SK-N-SH (cell line): ENCODE results near the gene EEF1B2. TPM values are rescaled to one million over a fixed set of nuclear protein-coding genes. Genes with fewer than 3 reads are reported as not detected.

Experiments used
- CTCF ChIA-PET: fragments of 300-600, 350-600 bp; formaldehyde crosslinking; extraction: SDS; loops from one replicate; lab custom pipeline; 2021; lab: Yijun Ruan, JAX
- POLR2A ChIA-PET: fragments of 350-600 bp; sonication (Branson Sonifier 250); formaldehyde crosslinking; extraction: SDS; loops from one replicate; lab custom pipeline; 2020; ENCODE audit warnings: antibody characterized with exemption, inconsistent platforms; lab: Yijun Ruan, JAX
- DNase-seq: peaks from one replicate; pipeline ENCODE4 v3.0.0; 2012
- H2AFZ ChIP-seq: fragments of 200-600 bp; sonication (generic); 2 replicates; pipeline ENCODE4 v1.8.1; 2016; ENCODE audit warnings: antibody characterized with exemption, mild to moderate bottlenecking, low read depth
- H3F3A ChIP-seq: fragments of 200-600 bp; sonication (generic); replicated peaks from 2 replicates; pipeline ENCODE3; 2016; ENCODE audit warnings: antibody characterized with exemption, mild to moderate bottlenecking; ENCODE audit not compliant: insufficient read depth
- H3K27ac ChIP-seq, 2 experiments: fragments of 200-500 bp in 1 of 2; fragments of 200-600 bp in 1 of 2; sonication (Bioruptor generic) in 1 of 2; sonication (generic), shearing (Covaris generic) in 1 of 2; 2 replicates each; pipeline versions ENCODE4 v1.5.1 to v1.6.1; 2014 to 2016; ENCODE audit warnings: low read depth in 2 of 2, inconsistent platforms in 1 of 2, low read length in 1 of 2, mild to moderate bottlenecking in 1 of 2, mixed read lengths in 1 of 2
- H3K27me3 ChIP-seq: fragments of 200-600 bp; sonication (generic), shearing (Covaris generic); 2 replicates; pipeline ENCODE4 v1.6.1; 2016; ENCODE audit warnings: mixed run types; ENCODE audit not compliant: insufficient read depth
- H3K36me3 ChIP-seq, 2 experiments: fragments of 200-500 bp in 1 of 2; fragments of 200-600 bp in 1 of 2; sonication (Bioruptor generic) in 1 of 2; sonication (generic) in 1 of 2; replicated peaks in 1 of 2; 2 replicates each; pipeline versions ENCODE3 to v1.5.1; 2014 to 2016; ENCODE audit warnings: low read length in 1 of 2, mild to moderate bottlenecking in 1 of 2; ENCODE audit not compliant: insufficient read depth in 2 of 2, control insufficient read depth in 1 of 2
- H3K4me1 ChIP-seq, 2 experiments: fragments of 200-500 bp in 1 of 2; fragments of 200-600 bp in 1 of 2; sonication (Bioruptor generic) in 1 of 2; sonication (generic), shearing (Covaris generic) in 1 of 2; 2 replicates each; pipeline versions ENCODE4 v1.5.1 to v1.6.1; 2014 to 2016; ENCODE audit warnings: low read depth in 1 of 2, low read length in 1 of 2, mixed run types in 1 of 2; ENCODE audit not compliant: insufficient read depth in 2 of 2, control insufficient read depth in 1 of 2
- H3K4me2 ChIP-seq: fragments of 200-600 bp; sonication (generic), shearing (Covaris generic); 2 replicates; pipeline ENCODE4 v1.6.1; 2017; ENCODE audit warnings: mixed run types
- H3K4me3 ChIP-seq, 2 experiments: fragments of 200-500 bp in 1 of 2; fragments of 200-600 bp in 1 of 2; sonication (Bioruptor generic) in 1 of 2; sonication (generic), shearing (Covaris generic) in 1 of 2; 2 replicates each; pipeline versions ENCODE4 v1.5.1 to v1.8.1; 2014 to 2016; ENCODE audit warnings: low read depth in 2 of 2, inconsistent platforms in 1 of 2, low read length in 1 of 2, mild to moderate bottlenecking in 1 of 2, mixed read lengths in 1 of 2, moderate library complexity in 1 of 2
- H3K79me2 ChIP-seq: fragments of 200-600 bp; sonication (generic); 2 replicates; pipeline ENCODE4 v1.8.1; 2017; ENCODE audit warnings: mild to moderate bottlenecking; ENCODE audit not compliant: insufficient read depth
- H3K9ac ChIP-seq: fragments of 200-600 bp; sonication (generic); 2 replicates; pipeline ENCODE4 v1.6.1; 2017; ENCODE audit warnings: mixed run types
- H3K9me2 ChIP-seq: fragments of 200-600 bp; sonication (generic); 2 replicates; pipeline ENCODE4 v1.6.1; 2017; ENCODE audit warnings: mixed run types
- H3K9me3 ChIP-seq: fragments of 200-600 bp; sonication (generic); 2 replicates; pipeline ENCODE4 v1.6.1; 2017; ENCODE audit warnings: mixed run types, mild to moderate bottlenecking, moderate library complexity
- H4K20me1 ChIP-seq: fragments of 200-600 bp; sonication (generic); 2 replicates; pipeline ENCODE4 v1.6.1; 2017; ENCODE audit warnings: mild to moderate bottlenecking, mixed run types; ENCODE audit not compliant: insufficient read depth
- ELF1 ChIP-seq: IDR thresholded peaks from 2 replicates; pipeline ENCODE4 v1.4.0; 2012
- EZH2phosphoT487 ChIP-seq: fragments of 200-600 bp; sonication (generic); IDR thresholded peaks from 2 replicates; pipeline ENCODE4 v1.6.1; 2017; ENCODE audit warnings: low read depth, mixed run types, mild to moderate bottlenecking, antibody characterized with exemption, moderate library complexity, borderline replicate concordance
- FOXJ3 ChIP-seq: sonication (generic); formaldehyde crosslinking; IDR thresholded peaks from 2 replicates; pipeline ENCODE4 v1.5.1; 2020; ENCODE audit warnings: mild to moderate bottlenecking, missing genetic modification reagents
- GATA2 ChIP-seq: sonication (generic); formaldehyde crosslinking; IDR thresholded peaks from 2 replicates; pipeline ENCODE4 v1.5.0; 2020; ENCODE audit warnings: mild to moderate bottlenecking, missing genetic modification reagents
- MXI1 ChIP-seq: IDR thresholded peaks from 2 replicates; pipeline ENCODE4 v1.6.1; 2012; ENCODE audit warnings: mild to moderate bottlenecking, low read depth, low read length, improper control_type of control experiment
- NFIC ChIP-seq: IDR thresholded peaks from 2 replicates; pipeline ENCODE4 v1.4.0; 2012; ENCODE audit warnings: borderline replicate concordance
- PBX3 ChIP-seq: IDR thresholded peaks from 2 replicates; pipeline ENCODE4; 2012
- POLR2AphosphoS5 ChIP-seq: IDR thresholded peaks from 2 replicates; pipeline ENCODE4 v1.6.1; 2012; ENCODE audit warnings: low read depth, low read length
- RFX5 ChIP-seq: IDR thresholded peaks from 2 replicates; pipeline ENCODE4 v1.6.1; 2012; ENCODE audit warnings: mild to moderate bottlenecking, improper control_type of control experiment, low read length
- SMC3 ChIP-seq: IDR thresholded peaks from 2 replicates; pipeline ENCODE4 v1.6.1; 2012; ENCODE audit warnings: low read depth, low read length, improper control_type of control experiment
- TAF1 ChIP-seq: IDR thresholded peaks from 2 replicates; pipeline ENCODE4 v1.6.1; 2012; ENCODE audit warnings: low read depth, mild to moderate bottlenecking, low read length, moderate library complexity, borderline replicate concordance
- TCF12 ChIP-seq: IDR thresholded peaks from 2 replicates; pipeline ENCODE4 v1.4.0; 2012
- TEAD4 ChIP-seq: IDR thresholded peaks from 2 replicates; pipeline ENCODE4 v1.4.0; 2012; ENCODE audit warnings: mild to moderate bottlenecking, borderline replicate concordance; ENCODE audit not compliant: insufficient read depth
- USF2 ChIP-seq: fragments of 150-350 bp; IDR thresholded peaks from 2 replicates; pipeline ENCODE4 v1.6.1; 2017; ENCODE audit warnings: antibody characterized with exemption, low read length, low read depth, borderline replicate concordance
- YY1 ChIP-seq: IDR thresholded peaks from 2 replicates; pipeline ENCODE4 v1.4.0; 2012; ENCODE audit warnings: low read depth, mild to moderate bottlenecking
- WGBS: methylation state at CpG from one replicate; pipeline ENCODE4 v1.1.6; 2017; ENCODE audit warnings: low lambda C conversion rate; 5-methylcytosine and 5-hydroxymethylcytosine counted together
- polyA plus RNA-seq, 3 experiments: library from polyadenylated mRNA; depleted of rRNA; stranded (reverse); fragments of >200 nt; gene quantifications; 2 replicates each; pipeline ENCODE4 v1.2.3, GENCODE V29; 2012
- TF ChIP-seq, protein P1 (sequence below): IDR thresholded peaks from 2 replicates; pipeline ENCODE4 v1.4.0; 2012; ENCODE audit warnings: low read depth
- TF ChIP-seq, protein P2 (sequence below): fragments of 200-600 bp; sonication (generic); IDR thresholded peaks from 2 replicates; pipeline ENCODE4 v1.6.1; 2017; ENCODE audit warnings: antibody characterized with exemption, mild to moderate bottlenecking, moderate library complexity
- TF ChIP-seq, protein P3 (sequence below): IDR thresholded peaks from 2 replicates; pipeline ENCODE4 v1.4.0; 2012; ENCODE audit warnings: low read depth, borderline replicate concordance
- TF ChIP-seq, protein P4 (sequence below): fragments of 150-350 bp; IDR thresholded peaks from 2 replicates; pipeline ENCODE4 v1.6.1; 2016; ENCODE audit warnings: mild to moderate bottlenecking, low read depth, low read length
- TF ChIP-seq, protein P5 (sequence below): IDR thresholded peaks from 2 replicates; pipeline ENCODE4 v1.4.0; 2012; ENCODE audit warnings: low read depth, borderline replicate concordance

EEF1B2 gene
- polyA plus RNA-seq, 1 of the 3 experiments (the other 2 are of a cell fraction), result 815 TPM

- ChIA-PET POLR2A (no interaction called here), CTCF (interaction anchor here (1.1 kb wide), 1 partner anchor 587 kb away, joined by 3 read pairs; no protein-coding TSS in a partner anchor)
- no peaks in the 10 kb centered on the region for H3K4me1 ChIP-seq
- H3K36me3 ChIP-seq, result no peaks in the 10 kb centered on the region
- TF ChIP-seq NFIC (no peak), MXI1 (no peak)
- no peaks in the 10 kb centered on the region for H3K79me2 ChIP-seq
- H4K20me1 ChIP-seq, result no peaks in the 10 kb centered on the region
- DNase-seq, result no peak
- no peak overlapping the region for H3K4me3 ChIP-seq
- H3K27ac ChIP-seq, result no peak overlapping the region
- no peak overlapping the region for H2AFZ ChIP-seq
- WGBS, result 65% methylated on average over 5 of the region's 5 CpGs
- no peaks in the 10 kb centered on the region for H3K9me2 ChIP-seq
- H3F3A ChIP-seq, result no peaks in the 10 kb centered on the region
- H3K27me3 ChIP-seq, result no peaks in the 10 kb centered on the region
- no peaks in the 10 kb centered on the region for H3K9me3 ChIP-seq
- H3K9ac ChIP-seq, result no peak overlapping the region
- H3K4me2 ChIP-seq, result no peak overlapping the region
These were observed 31.0 kb downstream of the EEF1B2 start for GRCh38 chr2:206190689-206191088.

- ChIA-PET POLR2A (interaction anchor here (0.6 kb wide), 1 partner anchor 11 kb away, joined by 3 read pairs; no protein-coding TSS in a partner anchor), CTCF (no interaction called here)
- H3K9me3 ChIP-seq, result no peaks in the 10 kb centered on the region
- H3K27ac ChIP-seq, result no peak overlapping the region
- no peaks in the 10 kb centered on the region for H3K27me3 ChIP-seq
- H4K20me1 ChIP-seq, result no peaks in the 10 kb centered on the region
- H3K36me3 ChIP-seq, result no peaks in the 10 kb centered on the region
- H2AFZ ChIP-seq, result no peak overlapping the region
- H3F3A ChIP-seq, result no peaks in the 10 kb centered on the region
- H3K79me2 ChIP-seq, result no peaks in the 10 kb centered on the region
- no peak for DNase-seq
- no peaks in the 10 kb centered on the region for H3K9me2 ChIP-seq
- H3K4me1 ChIP-seq, result no peaks in the 10 kb centered on the region
- 83% methylated on average over 3 of the region's 3 CpGs for WGBS
- H3K9ac ChIP-seq, result no peak overlapping the region
- TF ChIP-seq YY1, result no peak
- TF ChIP-seq ELF1, result no peak
- no peak for TF ChIP-seq USF2
- TF ChIP-seq TCF12, result no peak
- TF ChIP-seq EZH2phosphoT487, result no peak
- no peak for TF ChIP-seq FOXJ3 (CRISPR knock-in tag)
- TF ChIP-seq, protein P1, sequence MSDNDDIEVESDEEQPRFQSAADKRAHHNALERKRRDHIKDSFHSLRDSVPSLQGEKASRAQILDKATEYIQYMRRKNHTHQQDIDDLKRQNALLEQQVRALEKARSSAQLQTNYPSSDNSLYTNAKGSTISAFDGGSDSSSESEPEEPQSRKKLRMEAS, result no peak
- TF ChIP-seq POLR2AphosphoS5, result no peak
- no peak for TF ChIP-seq RFX5
- TF ChIP-seq, protein P2, sequence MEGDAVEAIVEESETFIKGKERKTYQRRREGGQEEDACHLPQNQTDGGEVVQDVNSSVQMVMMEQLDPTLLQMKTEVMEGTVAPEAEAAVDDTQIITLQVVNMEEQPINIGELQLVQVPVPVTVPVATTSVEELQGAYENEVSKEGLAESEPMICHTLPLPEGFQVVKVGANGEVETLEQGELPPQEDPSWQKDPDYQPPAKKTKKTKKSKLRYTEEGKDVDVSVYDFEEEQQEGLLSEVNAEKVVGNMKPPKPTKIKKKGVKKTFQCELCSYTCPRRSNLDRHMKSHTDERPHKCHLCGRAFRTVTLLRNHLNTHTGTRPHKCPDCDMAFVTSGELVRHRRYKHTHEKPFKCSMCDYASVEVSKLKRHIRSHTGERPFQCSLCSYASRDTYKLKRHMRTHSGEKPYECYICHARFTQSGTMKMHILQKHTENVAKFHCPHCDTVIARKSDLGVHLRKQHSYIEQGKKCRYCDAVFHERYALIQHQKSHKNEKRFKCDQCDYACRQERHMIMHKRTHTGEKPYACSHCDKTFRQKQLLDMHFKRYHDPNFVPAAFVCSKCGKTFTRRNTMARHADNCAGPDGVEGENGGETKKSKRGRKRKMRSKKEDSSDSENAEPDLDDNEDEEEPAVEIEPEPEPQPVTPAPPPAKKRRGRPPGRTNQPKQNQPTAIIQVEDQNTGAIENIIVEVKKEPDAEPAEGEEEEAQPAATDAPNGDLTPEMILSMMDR, result no peak
- TF ChIP-seq, protein P3, sequence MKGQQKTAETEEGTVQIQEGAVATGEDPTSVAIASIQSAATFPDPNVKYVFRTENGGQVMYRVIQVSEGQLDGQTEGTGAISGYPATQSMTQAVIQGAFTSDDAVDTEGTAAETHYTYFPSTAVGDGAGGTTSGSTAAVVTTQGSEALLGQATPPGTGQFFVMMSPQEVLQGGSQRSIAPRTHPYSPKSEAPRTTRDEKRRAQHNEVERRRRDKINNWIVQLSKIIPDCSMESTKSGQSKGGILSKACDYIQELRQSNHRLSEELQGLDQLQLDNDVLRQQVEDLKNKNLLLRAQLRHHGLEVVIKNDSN, result no peak
- TF ChIP-seq TEAD4, result no peak
- TF ChIP-seq, protein P4, sequence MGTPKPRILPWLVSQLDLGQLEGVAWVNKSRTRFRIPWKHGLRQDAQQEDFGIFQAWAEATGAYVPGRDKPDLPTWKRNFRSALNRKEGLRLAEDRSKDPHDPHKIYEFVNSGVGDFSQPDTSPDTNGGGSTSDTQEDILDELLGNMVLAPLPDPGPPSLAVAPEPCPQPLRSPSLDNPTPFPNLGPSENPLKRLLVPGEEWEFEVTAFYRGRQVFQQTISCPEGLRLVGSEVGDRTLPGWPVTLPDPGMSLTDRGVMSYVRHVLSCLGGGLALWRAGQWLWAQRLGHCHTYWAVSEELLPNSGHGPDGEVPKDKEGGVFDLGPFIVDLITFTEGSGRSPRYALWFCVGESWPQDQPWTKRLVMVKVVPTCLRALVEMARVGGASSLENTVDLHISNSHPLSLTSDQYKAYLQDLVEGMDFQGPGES, result no peak
- TF ChIP-seq TAF1, result no peak
- TF ChIP-seq GATA2 (CRISPR knock-in tag), result no peak
- no peak for TF ChIP-seq PBX3
- TF ChIP-seq SMC3, result no peak
- TF ChIP-seq, protein P5, sequence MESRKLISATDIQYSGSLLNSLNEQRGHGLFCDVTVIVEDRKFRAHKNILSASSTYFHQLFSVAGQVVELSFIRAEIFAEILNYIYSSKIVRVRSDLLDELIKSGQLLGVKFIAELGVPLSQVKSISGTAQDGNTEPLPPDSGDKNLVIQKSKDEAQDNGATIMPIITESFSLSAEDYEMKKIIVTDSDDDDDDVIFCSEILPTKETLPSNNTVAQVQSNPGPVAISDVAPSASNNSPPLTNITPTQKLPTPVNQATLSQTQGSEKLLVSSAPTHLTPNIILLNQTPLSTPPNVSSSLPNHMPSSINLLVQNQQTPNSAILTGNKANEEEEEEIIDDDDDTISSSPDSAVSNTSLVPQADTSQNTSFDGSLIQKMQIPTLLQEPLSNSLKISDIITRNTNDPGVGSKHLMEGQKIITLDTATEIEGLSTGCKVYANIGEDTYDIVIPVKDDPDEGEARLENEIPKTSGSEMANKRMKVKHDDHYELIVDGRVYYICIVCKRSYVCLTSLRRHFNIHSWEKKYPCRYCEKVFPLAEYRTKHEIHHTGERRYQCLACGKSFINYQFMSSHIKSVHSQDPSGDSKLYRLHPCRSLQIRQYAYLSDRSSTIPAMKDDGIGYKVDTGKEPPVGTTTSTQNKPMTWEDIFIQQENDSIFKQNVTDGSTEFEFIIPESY, result no peak
- no peak overlapping the region for H3K4me3 ChIP-seq
- H3K4me2 ChIP-seq, result no peak overlapping the region
These were observed 32.5 kb downstream of the EEF1B2 start for GRCh38 chr2:206192157-206192556.
